Measurements from ENCODE around the gene NCDN.
A peak's percentile ranks its signal among the peaks of the same experiment; 100 is the strongest.
"Not testable (repeated sequence)": the region's sequence is repeated elsewhere in the genome, so short reads cannot be mapped to it uniquely, and the experiment has no call there.

NCDN gene

GRCh38 chr1:35568975-35569395 lies 11.4 kb downstream of the NCDN start:
- DNase-seq (ENCODE audit: insufficient read length, low spot score): peak; percentile 75
- peak; percentile 74 for FAIRE-seq

GRCh38 chr1:35569936-35570335 lies 12.3 kb downstream of the NCDN start:
- no peak for FAIRE-seq
- DNase-seq (ENCODE audit: insufficient read length, low spot score): no peak

- DNase-seq (ENCODE audit: insufficient read length, low spot score) (no peak), FAIRE-seq (no peak)
Observed at GRCh38 chr1:35570589-35571137, 13.1 kb downstream of the NCDN start.

GRCh38 chr1:35571263-35571662 lies 13.7 kb downstream of the NCDN start:
- DNase-seq (ENCODE audit: insufficient read length, low spot score) (no peak), FAIRE-seq (no peak)

- DNase-seq (ENCODE audit: insufficient read length, low spot score): no peak
- FAIRE-seq: no peak
Observed at GRCh38 chr1:35572296-35572695, 14.7 kb downstream of the NCDN start.

GRCh38 chr1:35573198-35574124 lies 15.9 kb downstream of the NCDN start, which contains the start of gene TFAP2E:
Gene TFAP2E (plus strand): TSS chr1:35573314. CDS start chr1:35573578, 264 bp downstream.
- FAIRE-seq (peak; percentile 64), DNase-seq (ENCODE audit: insufficient read length, low spot score) (peak; percentile 63)

- FAIRE-seq: peak; percentile 33
- DNase-seq (ENCODE audit: insufficient read length, low spot score): no peak
Observed at GRCh38 chr1:35574125-35574654, 16.6 kb downstream of the NCDN start.

- no peak for FAIRE-seq
- no peak for DNase-seq (ENCODE audit: insufficient read length, low spot score)
Observed at GRCh38 chr1:35574655-35575415, 17.2 kb downstream of the NCDN start.

- FAIRE-seq: no peak
- no peak for DNase-seq (ENCODE audit: insufficient read length, low spot score)
Observed at GRCh38 chr1:35575416-35575958, 17.9 kb downstream of the NCDN start.

GRCh38 chr1:35576061-35576765 lies 18.6 kb downstream of the NCDN start:
- FAIRE-seq (no peak), DNase-seq (ENCODE audit: insufficient read length, low spot score) (no peak)

GRCh38 chr1:35576766-35577070 lies 19.1 kb downstream of the NCDN start:
- not testable (repeated sequence) for FAIRE-seq; DNase-seq (ENCODE audit: insufficient read length, low spot score)

GRCh38 chr1:35577071-35577998 lies 19.7 kb downstream of the NCDN start:
- DNase-seq (ENCODE audit: insufficient read length, low spot score): no peak
- no peak for FAIRE-seq

- DNase-seq (ENCODE audit: insufficient read length, low spot score): no peak
- no peak for FAIRE-seq
Observed at GRCh38 chr1:35580949-35581388, 23.4 kb downstream of the NCDN start.

GRCh38 chr1:35581621-35582020 lies 24.0 kb downstream of the NCDN start:
- FAIRE-seq; DNase-seq (ENCODE audit: insufficient read length, low spot score): not testable (repeated sequence)

- DNase-seq (ENCODE audit: insufficient read length, low spot score) (no peak), FAIRE-seq (no peak)
Observed at GRCh38 chr1:35585281-35585680, 27.7 kb downstream of the NCDN start.

GRCh38 chr1:35585805-35586204 lies 28.2 kb downstream of the NCDN start:
- FAIRE-seq: not testable (repeated sequence)

GRCh38 chr1:35586808-35587207 lies 29.2 kb downstream of the NCDN start:
- DNase-seq (ENCODE audit: insufficient read length, low spot score) (no peak), FAIRE-seq (no peak)

More at GRCh38 chr1:35585805-35586204, 28.2 kb downstream of the NCDN start:
- DNase-seq (ENCODE audit: insufficient read length, low spot score): not testable (repeated sequence)

GRCh38 chr1:35587736-35588135 lies 30.1 kb downstream of the NCDN start:
- no peak for FAIRE-seq
- DNase-seq (ENCODE audit: insufficient read length, low spot score): no peak

Data from HTR-8/SVneo (cell line).